HEK293 (cell line): ENCODE results near the gene ADAMTS4.

Experiments used
- BCL6B ChIP-seq: fragments of 450-650 bp; formaldehyde crosslinking; IDR thresholded peaks from 2 replicates; pipeline ENCODE4 v1.5.1; 2017; ENCODE audit warnings: missing biosample characterization, missing genetic modification characterization
- HOXA7 ChIP-seq: sonication (generic); formaldehyde crosslinking; IDR thresholded peaks from 2 replicates; pipeline ENCODE4 v1.8.1; 2022; ENCODE audit warnings: missing genetic modification reagents, borderline replicate concordance
- IKZF3 ChIP-seq: fragments of 450-650 bp; IDR thresholded peaks from 2 replicates; pipeline ENCODE4 v1.5.0; 2018; ENCODE audit warnings: missing biosample characterization, mild to moderate bottlenecking, missing genetic modification characterization, moderate library complexity
- MYNN ChIP-seq: fragments of 450-650 bp; formaldehyde crosslinking; IDR thresholded peaks from 2 replicates; pipeline ENCODE4 v1.5.1; 2016; ENCODE audit warnings: missing biosample characterization, missing genetic modification characterization, borderline replicate concordance
- OVOL3 ChIP-seq: fragments of 450-650 bp; formaldehyde crosslinking; IDR thresholded peaks from 2 replicates; pipeline ENCODE4 v1.5.1; 2016; ENCODE audit warnings: missing biosample characterization, missing genetic modification characterization
- PRDM1 ChIP-seq: fragments of 450-650 bp; formaldehyde crosslinking; IDR thresholded peaks from 2 replicates; pipeline ENCODE4; 2016; ENCODE audit warnings: missing biosample characterization, missing genetic modification characterization
- PRDM4 ChIP-seq: fragments of 450-650 bp; formaldehyde crosslinking; IDR thresholded peaks from 2 replicates; pipeline ENCODE4 v1.5.1; 2017; ENCODE audit warnings: missing biosample characterization, missing genetic modification characterization
- ZBTB49 ChIP-seq: fragments of 450-650 bp; formaldehyde crosslinking; IDR thresholded peaks from 2 replicates; pipeline ENCODE4 v1.5.1; 2016; ENCODE audit warnings: missing biosample characterization, missing genetic modification characterization, low read depth
- ZIC2 ChIP-seq: fragments of 450-650 bp; formaldehyde crosslinking; IDR thresholded peaks from 2 replicates; pipeline ENCODE4 v1.5.1; 2016; ENCODE audit warnings: missing biosample characterization, missing genetic modification characterization
- ZNF114 ChIP-seq: fragments of 450-650 bp; formaldehyde crosslinking; IDR thresholded peaks from 2 replicates; pipeline ENCODE4 v1.5.0; 2017; ENCODE audit warnings: missing biosample characterization, missing genetic modification characterization
- ZNF132 ChIP-seq: fragments of 450-650 bp; formaldehyde crosslinking; IDR thresholded peaks from 2 replicates; pipeline ENCODE4 v1.5.1; 2017; ENCODE audit warnings: missing biosample characterization, missing genetic modification characterization, borderline replicate concordance
- ZNF138 ChIP-seq: fragments of 450-650 bp; formaldehyde crosslinking; IDR thresholded peaks from 2 replicates; pipeline ENCODE4 v1.5.1; 2016; ENCODE audit warnings: missing biosample characterization, missing genetic modification characterization, borderline replicate concordance
- ZNF140 ChIP-seq: fragments of 450-650 bp; formaldehyde crosslinking; IDR thresholded peaks from 2 replicates; pipeline ENCODE4 v1.5.1; 2016; ENCODE audit warnings: missing biosample characterization, missing genetic modification characterization
- ZNF155 ChIP-seq: fragments of 450-650 bp; formaldehyde crosslinking; IDR thresholded peaks from 2 replicates; pipeline ENCODE4 v1.5.1; 2016; ENCODE audit warnings: missing biosample characterization, missing genetic modification characterization
- ZNF239 ChIP-seq: fragments of 450-650 bp; formaldehyde crosslinking; IDR thresholded peaks from 2 replicates; pipeline ENCODE4 v1.5.1; 2016; ENCODE audit warnings: missing biosample characterization, missing genetic modification characterization
- ZNF274 ChIP-seq, 2 experiments: fragments of 200-500 bp in 1 of 2; fragments of 450-650 bp in 1 of 2; sonication (Bioruptor generic) in 1 of 2; formaldehyde crosslinking in 1 of 2; IDR thresholded peaks; 2 replicates each; pipeline versions ENCODE4 v1.5.1 to v1.6.1; 2014 to 2016; ENCODE audit warnings: borderline replicate concordance in 1 of 2, inconsistent platforms in 1 of 2, low read length in 1 of 2, missing biosample characterization in 1 of 2, missing genetic modification characterization in 1 of 2
- ZNF280D ChIP-seq: fragments of 450-650 bp; formaldehyde crosslinking; IDR thresholded peaks from 2 replicates; pipeline ENCODE4 v1.5.1; 2016; ENCODE audit warnings: missing biosample characterization, missing genetic modification characterization
- ZNF302 ChIP-seq: fragments of 450-650 bp; formaldehyde crosslinking; IDR thresholded peaks from 2 replicates; pipeline ENCODE4 v1.5.1; 2016; ENCODE audit warnings: missing biosample characterization, missing genetic modification characterization, low read depth
- ZNF341 ChIP-seq: fragments of 450-650 bp; formaldehyde crosslinking; IDR thresholded peaks from 2 replicates; pipeline ENCODE4; 2016; ENCODE audit warnings: low read depth, missing biosample characterization, missing genetic modification characterization
- ZNF354C ChIP-seq: fragments of 450-650 bp; formaldehyde crosslinking; IDR thresholded peaks from 2 replicates; pipeline ENCODE4 v1.5.1; 2016; ENCODE audit warnings: missing biosample characterization, missing genetic modification characterization, low read depth, borderline replicate concordance
- ZNF37A ChIP-seq: fragments of 450-650 bp; IDR thresholded peaks from 2 replicates; pipeline ENCODE4 v1.5.1; 2018; ENCODE audit warnings: missing biosample characterization, missing genetic modification characterization
- ZNF626 ChIP-seq: fragments of 450-650 bp; sonication (Bioruptor Pico); formaldehyde crosslinking; IDR thresholded peaks from 2 replicates; pipeline ENCODE4 v1.5.1; 2018; ENCODE audit warnings: missing biosample characterization, missing genetic modification characterization, inconsistent platforms
- ZNF639 ChIP-seq: fragments of 450-650 bp; formaldehyde crosslinking; IDR thresholded peaks from 2 replicates; pipeline ENCODE4 v1.5.1; 2016; ENCODE audit warnings: missing biosample characterization, missing genetic modification characterization
- ZNF645 ChIP-seq: fragments of 450-650 bp; formaldehyde crosslinking; IDR thresholded peaks from 2 replicates; pipeline ENCODE4; 2016; ENCODE audit warnings: missing biosample characterization, missing genetic modification characterization
- ZNF785 ChIP-seq: fragments of 450-650 bp; formaldehyde crosslinking; IDR thresholded peaks from 2 replicates; pipeline ENCODE4 v1.5.1; 2016; ENCODE audit warnings: missing biosample characterization, missing genetic modification characterization
- ZNF792 ChIP-seq: fragments of 450-650 bp; formaldehyde crosslinking; IDR thresholded peaks from 2 replicates; pipeline ENCODE4 v1.5.1; 2016; ENCODE audit warnings: missing biosample characterization, missing genetic modification characterization
- ZSCAN16 ChIP-seq: fragments of 450-650 bp; formaldehyde crosslinking; IDR thresholded peaks from 2 replicates; pipeline ENCODE4 v1.5.1; 2016; ENCODE audit warnings: missing biosample characterization, missing genetic modification characterization
- ZXDB ChIP-seq: fragments of 450-650 bp; formaldehyde crosslinking; IDR thresholded peaks from 2 replicates; pipeline ENCODE4 v1.5.1; 2016; ENCODE audit warnings: missing biosample characterization, missing genetic modification characterization

The ADAMTS4 gene

GRCh38 chr1:161153682-161154337, 45.0 kb downstream of the ADAMTS4 start, which contains the start of gene UFC1 (continued):
- TF ChIP-seq PRDM4 (peak; percentile 46; the same call in 1 of the 2 replicates), MYNN (tag by site-specific recombination) (no peak), ZBTB49 (tag by site-specific recombination) (no peak), ZNF132 (tag by site-specific recombination) (no peak), PRDM1 (tag by site-specific recombination) (no peak), ZNF280D (tag by site-specific recombination) (peak; percentile 71; the same call in 1 of the 2 replicates), OVOL3 (tag by site-specific recombination) (peak; percentile 63; the same call in 1 of the 2 replicates), ZNF302 (tag by site-specific recombination) (0 out of 2 replicates have a peak, but pooled peaks have one; percentile 29), ZNF341 (tag by site-specific recombination) (peak; percentile 31; the same call in 1 of the 2 replicates), ZNF37A (no peak), ZNF274 (IDR thresholded peaks at IDR 0.05; ENCODE audit: low read length) (no peak), ZNF274 (tag by site-specific recombination; IDR thresholded peaks at IDR 0.05; ENCODE audit: borderline replicate concordance) (no peak), ZNF354C (tag by site-specific recombination) (no peak), ZNF114 (tag by site-specific recombination) (no peak), ZNF239 (tag by site-specific recombination) (no peak), ZNF140 (no peak), IKZF3 (no peak), ZNF785 (tag by site-specific recombination) (no peak), ZNF645 (tag by site-specific recombination) (no peak), ZSCAN16 (tag by site-specific recombination) (no peak), ZXDB (tag by site-specific recombination) (peak; percentile 97), ZNF792 (tag by site-specific recombination) (no peak), ZNF155 (tag by site-specific recombination) (no peak), ZNF639 (peak; percentile 96), HOXA7 (CRISPR knock-in tag) (no peak), ZIC2 (tag by site-specific recombination) (no peak), BCL6B (tag by site-specific recombination) (peak; percentile 51; the same call in 1 of the 2 replicates), ZNF138 (tag by site-specific recombination) (no peak), ZNF626 (no peak)
